ENCODE results near the gene PGF.
A peak's percentile ranks its signal among the peaks of the same experiment; 100 is the strongest.
"Not testable (repeated sequence)": the region's sequence is repeated elsewhere in the genome, so short reads cannot be mapped to it uniquely, and the experiment has no call there.

Gene PGF

GRCh38 chr14:74955229-74956026 is at the start of gene PGF:
Gene PGF (minus strand): TSS chr14:74955597. CDS start chr14:74955242, 355 bp downstream.
- DNase-seq: no peak

- no peak for DNase-seq
Measured at GRCh38 chr14:75003250-75004027, 48.0 kb upstream of the PGF start.

- peak; percentile 89 for DNase-seq
Measured at GRCh38 chr14:75002392-75003249, 47.2 kb upstream of the PGF start, which contains the start of gene EIF2B2. Gene EIF2B2 (plus strand): TSS chr14:75002921. CDS start chr14:75002991, 70 bp downstream.

- DNase-seq: no peak
Measured at GRCh38 chr14:75001899-75002298, 46.5 kb upstream of the PGF start.

- no peak for DNase-seq
Measured at GRCh38 chr14:75001261-75001660, 45.9 kb upstream of the PGF start.

- DNase-seq: not testable (repeated sequence)
Measured at GRCh38 chr14:74995781-74996180, 40.4 kb upstream of the PGF start.

GRCh38 chr14:74994182-74994581 is 38.8 kb upstream of the PGF start:
- not testable (repeated sequence) for DNase-seq

- DNase-seq: no peak
Measured at GRCh38 chr14:74988993-74989392, 33.6 kb upstream of the PGF start.

GRCh38 chr14:74988131-74988530 is 32.7 kb upstream of the PGF start:
- no peak for DNase-seq

- DNase-seq: no peak
Measured at GRCh38 chr14:74985806-74986205, 30.4 kb upstream of the PGF start.

GRCh38 chr14:74985028-74985310 is 29.6 kb upstream of the PGF start:
- no peak for DNase-seq

- no peak for DNase-seq
Measured at GRCh38 chr14:74984236-74985027, 29.0 kb upstream of the PGF start.

GRCh38 chr14:74983343-74983742 is 27.9 kb upstream of the PGF start:
- no peak for DNase-seq

GRCh38 chr14:74982661-74983060 is 27.3 kb upstream of the PGF start:
- DNase-seq: no peak

GRCh38 chr14:74981833-74982232 is 26.4 kb upstream of the PGF start:
- DNase-seq: no peak

- no peak for DNase-seq
Measured at GRCh38 chr14:74981462-74981782, 26.0 kb upstream of the PGF start.

- DNase-seq: no peak
Measured at GRCh38 chr14:74980731-74981461, 25.5 kb upstream of the PGF start.

- no peak for DNase-seq
Measured at GRCh38 chr14:74980398-74980730, 25.0 kb upstream of the PGF start.

- DNase-seq: no peak
Measured at GRCh38 chr14:74979442-74980397, 24.3 kb upstream of the PGF start.

GRCh38 chr14:74979029-74979428 is 23.6 kb upstream of the PGF start:
- no peak for DNase-seq

GRCh38 chr14:74978416-74978947 is 23.1 kb upstream of the PGF start:
- no peak for DNase-seq
